Gastrocnemius medialis (tissue), 4 donors: Measurements from ENCODE around the gene FAM53A. TPM values are rescaled to one million over a fixed set of nuclear protein-coding genes. Genes with fewer than 3 reads are reported as not detected.

ENCODE experiments used
- ATAC-seq, 2 donors: fragments of 150-250 bp; one replicate each; pipeline ENCODE4 v1.9.1; 2016
- DNase-seq, 2 donors: peaks; one replicate each; pipeline ENCODE4 v3.0.0-alpha.2; 2019
- H3K27ac ChIP-seq, 4 donors: fragments of 200-600 bp; sonication (generic); 1 replicate in 1 of 4; 2 replicates in 3 of 4; pipeline ENCODE4 v1.5.1; 2016 to 2018; ENCODE audit warnings: mild to moderate bottlenecking in 2 of 4, moderate library complexity in 1 of 4
- H3K27me3 ChIP-seq, 3 donors: fragments of 200-600 bp; sonication (generic) in 2 of 3; 1 replicate in 1 of 3; 2 replicates in 2 of 3; pipeline versions ENCODE4 v1.5.1 to v1.6.0; 2016 to 2019; ENCODE audit warnings: mild to moderate bottlenecking in 1 of 3, moderate library complexity in 1 of 3
- H3K36me3 ChIP-seq, 2 donors: fragments of 200-600 bp; sonication (generic) in 1 of 2; one replicate each; pipeline ENCODE4 v1.5.1; 2017 to 2018
- H3K4me1 ChIP-seq, 2 donors: fragments of 200-600 bp; sonication (generic) in 1 of 2; one replicate each; pipeline ENCODE4 v1.5.1; 2016 to 2017; ENCODE audit warnings: mild to moderate bottlenecking in 2 of 2
- H3K4me3 ChIP-seq, 4 donors: fragments of 200-600 bp; sonication (generic) in 3 of 4; 1 replicate in 1 of 4; 2 replicates in 3 of 4; pipeline ENCODE4 v1.5.1; 2016 to 2019; ENCODE audit warnings: mild to moderate bottlenecking in 2 of 4
- H3K9me3 ChIP-seq, 3 donors: fragments of 200-600 bp; sonication (generic) in 2 of 3; 1 replicate in 1 of 3; 2 replicates in 2 of 3; pipeline ENCODE4 v1.5.1; 2016 to 2019
- POLR2A ChIP-seq, 2 donors: fragments of 450-650 bp; IDR thresholded peaks; one replicate each; pipeline ENCODE4 v1.6.1; 2017; ENCODE audit warnings: antibody characterized with exemption in 2 of 2, mild to moderate bottlenecking in 2 of 2, moderate library complexity in 2 of 2
- in situ Hi-C, 4 donors: fragments of 200-750 bp; cut with MboI; loops; one replicate each; pipeline versions ENCODE4 v1.15.0 to v1.8.0; 2017; ENCODE audit warnings: low sequenced_read_pairs in 4 of 4
- intact Hi-C: fragments of 100-400 bp; cut with DNase I; formaldehyde crosslinking; loops from one replicate; pipeline ENCODE4 v1.15.1; 2023; ENCODE audit warnings: low total_unique reads
- total RNA-seq, 4 donors: library from RNA; depleted of rRNA; stranded (reverse); fragments of >200 nt; gene quantifications; one replicate each; pipeline versions ENCODE4 v1.1.0 to v1.2.3, GENCODE V29; 2016
- TF ChIP-seq, protein P1 (sequence below), 5 experiments: fragments of 450-650 bp in 3 of 5; fragments of 200-600 bp in 2 of 5; sonication (generic) in 2 of 5; IDR thresholded peaks in 4 of 5; conservative IDR thresholded peaks in 1 of 5; 1 replicate in 4 of 5; 2 replicates in 1 of 5; pipeline ENCODE4 v1.5.1; 2016 to 2019; ENCODE audit warnings: antibody characterized with exemption in 5 of 5, mild to moderate bottlenecking in 3 of 5, moderate library complexity in 3 of 5

FAM53A gene
- total RNA-seq, 4 donors from 2014 or later, result 1.8 to 5.2 (median 2.8) TPM

DNA sequence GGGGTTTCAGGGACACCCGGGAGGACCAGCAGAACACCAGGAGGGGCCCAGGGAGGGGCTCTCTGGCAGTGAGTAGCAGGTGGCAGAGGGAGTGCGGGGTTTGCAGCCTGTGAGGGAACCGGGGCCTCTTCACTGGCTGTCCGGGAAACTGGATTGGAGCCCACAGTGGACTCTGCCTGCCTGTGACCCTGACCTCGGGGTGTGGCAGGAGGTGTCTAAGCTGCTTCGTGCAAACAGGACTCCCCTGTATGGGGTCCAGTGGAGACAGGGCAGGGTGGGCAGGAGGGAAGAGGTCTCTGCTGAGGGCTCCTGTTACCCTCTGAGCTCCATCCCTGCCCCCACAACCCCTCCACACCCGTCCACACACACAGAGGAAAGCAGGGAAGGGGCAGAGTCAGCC lies 50.1 kb downstream of the FAM53A start:
- Histone ChIP-seq H3K9me3 (no peaks in the 10 kb centered on the region), H3K27me3 (no peaks in the 10 kb centered on the region), H3K27ac (no peak overlapping the region), H3K4me1 (no peaks in the 10 kb centered on the region), H3K36me3 (no peaks in the 10 kb centered on the region), H3K4me3 (no peak overlapping the region)
- TF ChIP-seq POLR2A (IDR thresholded peaks at IDR 0.05), result no peak
- TF ChIP-seq, protein P1, sequence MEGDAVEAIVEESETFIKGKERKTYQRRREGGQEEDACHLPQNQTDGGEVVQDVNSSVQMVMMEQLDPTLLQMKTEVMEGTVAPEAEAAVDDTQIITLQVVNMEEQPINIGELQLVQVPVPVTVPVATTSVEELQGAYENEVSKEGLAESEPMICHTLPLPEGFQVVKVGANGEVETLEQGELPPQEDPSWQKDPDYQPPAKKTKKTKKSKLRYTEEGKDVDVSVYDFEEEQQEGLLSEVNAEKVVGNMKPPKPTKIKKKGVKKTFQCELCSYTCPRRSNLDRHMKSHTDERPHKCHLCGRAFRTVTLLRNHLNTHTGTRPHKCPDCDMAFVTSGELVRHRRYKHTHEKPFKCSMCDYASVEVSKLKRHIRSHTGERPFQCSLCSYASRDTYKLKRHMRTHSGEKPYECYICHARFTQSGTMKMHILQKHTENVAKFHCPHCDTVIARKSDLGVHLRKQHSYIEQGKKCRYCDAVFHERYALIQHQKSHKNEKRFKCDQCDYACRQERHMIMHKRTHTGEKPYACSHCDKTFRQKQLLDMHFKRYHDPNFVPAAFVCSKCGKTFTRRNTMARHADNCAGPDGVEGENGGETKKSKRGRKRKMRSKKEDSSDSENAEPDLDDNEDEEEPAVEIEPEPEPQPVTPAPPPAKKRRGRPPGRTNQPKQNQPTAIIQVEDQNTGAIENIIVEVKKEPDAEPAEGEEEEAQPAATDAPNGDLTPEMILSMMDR (IDR thresholded peaks at IDR 0.05 in 4 of 5, conservative IDR thresholded peaks at IDR 0.05 in 1 of 5), result no peak
- in situ Hi-C loops (loop anchor here in 2 of 4 donors (25.0 kb wide), 1 partner anchor 272 kb away; no protein-coding TSS in a partner anchor), intact Hi-C loops (no loop called here)
- DNase-seq (no peak), ATAC-seq (no peak)

DNA sequence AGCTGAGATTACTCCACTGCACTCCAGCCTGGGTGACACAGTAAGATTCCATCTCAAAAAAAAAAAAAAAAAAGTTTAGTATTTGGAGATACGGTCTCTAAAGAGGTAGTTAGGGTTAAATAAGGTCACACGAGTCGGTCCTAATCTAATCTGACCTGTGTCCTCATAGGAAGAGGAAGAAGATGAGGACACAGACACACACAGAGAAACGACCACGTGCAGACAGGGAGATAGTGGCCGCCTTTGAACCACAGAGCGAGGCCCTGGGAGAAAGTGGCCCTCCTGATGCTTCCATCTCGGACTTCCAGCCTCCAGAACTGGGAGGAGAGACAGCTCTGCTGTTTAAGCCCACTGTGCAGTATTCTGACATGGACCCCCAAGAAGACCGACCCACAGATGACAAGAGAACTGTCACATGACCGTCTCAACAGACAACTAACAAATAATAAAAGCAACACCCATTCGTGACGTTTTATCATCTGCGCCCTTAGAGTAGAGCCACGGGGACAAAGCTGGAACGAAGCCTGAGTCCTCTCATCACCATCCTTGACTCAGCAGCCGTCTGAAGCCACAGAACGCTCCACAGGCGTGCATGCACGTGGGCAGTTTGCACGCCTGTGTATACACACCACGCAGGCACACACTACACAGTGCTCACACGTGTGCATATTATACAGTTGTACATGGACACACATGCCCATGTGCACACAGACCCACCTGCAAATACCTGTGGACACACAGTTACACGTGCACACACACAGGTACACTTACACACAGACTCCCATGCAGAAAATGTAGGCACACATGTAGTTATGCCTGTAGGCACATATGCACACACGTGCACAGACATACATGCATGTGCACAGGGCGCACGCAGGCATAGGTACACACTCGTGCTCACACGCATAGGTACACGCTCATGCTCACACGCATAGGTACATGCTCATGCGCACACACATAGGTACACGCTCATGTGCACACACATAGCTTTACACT lies 51.7 kb downstream of the FAM53A start:
- Histone ChIP-seq H3K27ac (no peak overlapping the region), H3K4me3 (no peak overlapping the region), H3K9me3 (no peaks in the 10 kb centered on the region), H3K4me1 (no peaks in the 10 kb centered on the region), H3K27me3 (no peaks in the 10 kb centered on the region), H3K36me3 (no peaks in the 10 kb centered on the region)
- no peak for DNase-seq
- ATAC-seq, result no peak
- intact Hi-C loops (no loop called here), in situ Hi-C loops (loop anchor here in 2 of 4 donors (25.0 kb wide), 1 partner anchor 270 kb away; no protein-coding TSS in a partner anchor)
- no peak for TF ChIP-seq POLR2A (IDR thresholded peaks at IDR 0.05)
- TF ChIP-seq, protein P1 (IDR thresholded peaks at IDR 0.05 in 4 of 5, conservative IDR thresholded peaks at IDR 0.05 in 1 of 5), result no peak

DNA sequence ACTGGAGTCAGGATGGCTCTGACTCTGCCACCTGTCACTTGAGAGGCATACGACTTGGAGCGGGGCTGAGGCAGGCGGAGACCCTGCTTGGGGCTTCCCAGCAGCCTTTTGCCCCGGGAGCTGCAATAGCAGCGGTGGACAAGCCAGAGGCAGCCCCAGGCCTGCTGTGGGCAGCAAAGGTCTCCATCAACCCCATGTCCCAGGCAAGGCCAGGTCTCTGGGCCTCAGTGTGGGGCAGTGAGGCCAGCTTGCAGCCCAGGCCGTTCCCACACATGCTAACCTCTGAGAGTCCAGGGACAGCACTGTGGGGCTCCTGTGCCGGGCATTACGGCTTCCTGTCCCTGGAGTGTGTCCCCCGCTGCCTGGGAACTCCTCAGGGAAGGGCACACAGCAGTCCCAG lies 53.0 kb downstream of the FAM53A start:
- intact Hi-C loops, result no loop called here
- no peak for ATAC-seq
- in situ Hi-C loops, result loop anchor here in 2 of 4 donors (25.0 kb wide), 1 partner anchor 269 kb away; no protein-coding TSS in a partner anchor

GRCh38 chr4:1630266-1630665 lies 53.8 kb downstream of the FAM53A start:
- intact Hi-C loops, result no loop called here
- no peak for DNase-seq
- in situ Hi-C loops, result loop anchor here in 2 of 4 donors (25.0 kb wide), 1 partner anchor 268 kb away; no protein-coding TSS in a partner anchor

More for the DNA sequence above, 53.0 kb downstream of the FAM53A start:
- Histone ChIP-seq H3K36me3 (no peaks in the 10 kb centered on the region), H3K27ac (no peak overlapping the region), H3K4me3 (no peak overlapping the region), H3K4me1 (no peaks in the 10 kb centered on the region), H3K27me3 (no peaks in the 10 kb centered on the region), H3K9me3 (no peaks in the 10 kb centered on the region)
- TF ChIP-seq POLR2A (IDR thresholded peaks at IDR 0.05), result no peak
- TF ChIP-seq, protein P1 (IDR thresholded peaks at IDR 0.05 in 4 of 5, conservative IDR thresholded peaks at IDR 0.05 in 1 of 5), result no peak
- no peak for DNase-seq

GRCh38 chr4:1629699-1630083 lies 54.4 kb downstream of the FAM53A start:
- intact Hi-C loops, result loop anchor here (2.0 kb wide), 1 partner anchor 275 kb away; no protein-coding TSS in a partner anchor
- in situ Hi-C loops, result loop anchor here in 2 of 4 donors (25.0 kb wide), 1 partner anchor 267 kb away; no protein-coding TSS in a partner anchor
- Histone ChIP-seq H3K27me3 (no peaks in the 10 kb centered on the region), H3K4me1 (no peaks in the 10 kb centered on the region), H3K9me3 (no peaks in the 10 kb centered on the region), H3K4me3 (no peak overlapping the region), H3K27ac (no peak overlapping the region), H3K36me3 (no peaks in the 10 kb centered on the region)
- DNase-seq, result no peak
- no peak for ATAC-seq
- TF ChIP-seq, protein P1 (IDR thresholded peaks at IDR 0.05 in 4 of 5, conservative IDR thresholded peaks at IDR 0.05 in 1 of 5), result no peak
- no peak for TF ChIP-seq POLR2A (IDR thresholded peaks at IDR 0.05)

More at GRCh38 chr4:1630266-1630665, 53.8 kb downstream of the FAM53A start:
- Histone ChIP-seq H3K9me3 (no peaks in the 10 kb centered on the region), H3K36me3 (no peaks in the 10 kb centered on the region), H3K4me3 (no peak overlapping the region), H3K4me1 (no peaks in the 10 kb centered on the region), H3K27me3 (no peaks in the 10 kb centered on the region), H3K27ac (no peak overlapping the region)
- no peak for ATAC-seq
- no peak for TF ChIP-seq POLR2A (IDR thresholded peaks at IDR 0.05)
